NB4 (cell line): ENCODE data around the gene SNTB2.

Experiments
- MYC ChIP-seq: IDR thresholded peaks from 2 replicates; pipeline ENCODE4 v1.6.1; 2011; ENCODE audit warnings: low read depth, low read length
- POLR2A ChIP-seq: IDR thresholded peaks from 2 replicates; pipeline ENCODE4 v1.6.1; 2011; ENCODE audit warnings: mild to moderate bottlenecking; ENCODE audit not compliant: insufficient read length; ENCODE audit errors: extremely low read depth
- TF ChIP-seq, protein P1 (sequence below): IDR thresholded peaks from one replicate; pipeline ENCODE4 v1.5.1; 2012; ENCODE audit warnings: low read depth, low read length
- TF ChIP-seq, protein P2 (sequence below): IDR thresholded peaks from 2 replicates; pipeline ENCODE4 v1.6.1; 2011; ENCODE audit warnings: low read depth, low read length

DNA sequence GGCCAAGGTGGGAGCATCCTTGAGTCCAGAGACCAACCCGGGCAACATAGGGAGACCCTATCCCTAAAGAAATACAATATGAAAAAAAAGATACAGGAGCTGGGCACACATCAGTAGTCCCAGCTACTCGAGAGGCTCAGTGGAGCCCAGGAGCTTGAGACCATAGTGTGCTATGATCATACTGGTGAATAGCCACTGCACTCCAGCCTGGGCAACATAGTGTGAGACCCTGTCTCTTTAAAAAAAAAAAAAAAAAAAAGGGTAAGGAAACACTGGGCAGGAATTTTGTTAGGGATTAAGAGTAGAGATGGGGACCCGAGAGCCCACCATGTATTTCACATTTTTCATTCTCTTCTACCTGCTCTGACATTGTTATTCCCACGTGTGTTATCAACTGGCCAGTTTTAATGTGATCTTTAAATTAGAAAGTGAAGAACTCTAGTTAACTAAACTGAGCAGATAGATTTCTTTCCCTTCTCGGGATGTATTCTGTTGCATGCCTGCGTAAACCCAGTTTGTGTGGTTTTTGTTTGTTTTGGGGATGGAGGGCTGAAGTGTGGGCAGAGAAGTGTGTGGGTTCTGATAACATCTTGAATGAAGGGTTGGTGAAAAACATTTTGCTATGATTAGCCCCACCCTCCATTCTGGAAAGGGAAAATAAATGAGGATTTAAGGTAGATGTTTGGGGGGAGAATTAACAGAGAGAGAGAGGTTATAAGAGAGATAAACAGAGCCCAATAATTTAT lies 17.2 kb upstream of the SNTB2 start:
- no peak for TF ChIP-seq POLR2A
- TF ChIP-seq, protein P1, sequence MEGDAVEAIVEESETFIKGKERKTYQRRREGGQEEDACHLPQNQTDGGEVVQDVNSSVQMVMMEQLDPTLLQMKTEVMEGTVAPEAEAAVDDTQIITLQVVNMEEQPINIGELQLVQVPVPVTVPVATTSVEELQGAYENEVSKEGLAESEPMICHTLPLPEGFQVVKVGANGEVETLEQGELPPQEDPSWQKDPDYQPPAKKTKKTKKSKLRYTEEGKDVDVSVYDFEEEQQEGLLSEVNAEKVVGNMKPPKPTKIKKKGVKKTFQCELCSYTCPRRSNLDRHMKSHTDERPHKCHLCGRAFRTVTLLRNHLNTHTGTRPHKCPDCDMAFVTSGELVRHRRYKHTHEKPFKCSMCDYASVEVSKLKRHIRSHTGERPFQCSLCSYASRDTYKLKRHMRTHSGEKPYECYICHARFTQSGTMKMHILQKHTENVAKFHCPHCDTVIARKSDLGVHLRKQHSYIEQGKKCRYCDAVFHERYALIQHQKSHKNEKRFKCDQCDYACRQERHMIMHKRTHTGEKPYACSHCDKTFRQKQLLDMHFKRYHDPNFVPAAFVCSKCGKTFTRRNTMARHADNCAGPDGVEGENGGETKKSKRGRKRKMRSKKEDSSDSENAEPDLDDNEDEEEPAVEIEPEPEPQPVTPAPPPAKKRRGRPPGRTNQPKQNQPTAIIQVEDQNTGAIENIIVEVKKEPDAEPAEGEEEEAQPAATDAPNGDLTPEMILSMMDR, result no peak
- no peak for TF ChIP-seq MYC
- TF ChIP-seq, protein P2, sequence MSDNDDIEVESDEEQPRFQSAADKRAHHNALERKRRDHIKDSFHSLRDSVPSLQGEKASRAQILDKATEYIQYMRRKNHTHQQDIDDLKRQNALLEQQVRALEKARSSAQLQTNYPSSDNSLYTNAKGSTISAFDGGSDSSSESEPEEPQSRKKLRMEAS, result no peak
